NCI-H2227 (cell line): ENCODE data around the gene SLC23A3.

Source experiments
- DNase-seq: peaks from one replicate; lab custom pipeline; 2025; ENCODE audit not compliant: unreplicated experiment; lab: John Stamatoyannopoulos, UW

Gene SLC23A3

GRCh38 chr2:219169930-219170654 is at the start of gene SLC23A3:
Gene SLC23A3 (minus strand): TSS chr2:219170029. CDS start chr2:219169984, 45 bp downstream.
- DNase-seq, result no peak

- DNase-seq, result peak; percentile 97
Observed at GRCh38 chr2:219218732-219219701, 49.2 kb upstream of the SLC23A3 start, which contains the start of gene ABCB6. Gene ABCB6 (minus strand): TSS chr2:219218958. CDS start chr2:219218673, 285 bp downstream.

GRCh38 chr2:219218217-219218731 is 48.4 kb upstream of the SLC23A3 start:
- peak; percentile 77 for DNase-seq

- no peak for DNase-seq
Observed at GRCh38 chr2:219216535-219216915, 46.7 kb upstream of the SLC23A3 start.

GRCh38 chr2:219215871-219216534 is 46.2 kb upstream of the SLC23A3 start:
- no peak for DNase-seq

GRCh38 chr2:219214786-219215185 is 45.0 kb upstream of the SLC23A3 start:
- DNase-seq, result no peak

- DNase-seq, result no peak
Observed at GRCh38 chr2:219214141-219214540, 44.3 kb upstream of the SLC23A3 start.

- DNase-seq, result no peak
Observed at GRCh38 chr2:219213486-219214071, 43.8 kb upstream of the SLC23A3 start.

GRCh38 chr2:219213026-219213415 is 43.2 kb upstream of the SLC23A3 start:
- no peak for DNase-seq

GRCh38 chr2:219210886-219211362 is 41.1 kb upstream of the SLC23A3 start:
- no peak for DNase-seq

- no peak for DNase-seq
Observed at GRCh38 chr2:219210196-219210885, 40.5 kb upstream of the SLC23A3 start.

- DNase-seq, result no peak
Observed at GRCh38 chr2:219209236-219210195, 39.7 kb upstream of the SLC23A3 start.

- DNase-seq, result peak; percentile 67
Observed at GRCh38 chr2:219207884-219208740, 38.3 kb upstream of the SLC23A3 start.

- DNase-seq, result no peak
Observed at GRCh38 chr2:219207134-219207883, 37.5 kb upstream of the SLC23A3 start.

- peak; percentile 98 for DNase-seq
Observed at GRCh38 chr2:219206328-219207133, 36.7 kb upstream of the SLC23A3 start, which contains the start of gene ZFAND2B. Gene ZFAND2B (plus strand): TSS chr2:219206782. CDS start chr2:219206988, 206 bp downstream.

GRCh38 chr2:219205981-219206327 is 36.1 kb upstream of the SLC23A3 start:
- DNase-seq, result no peak
